CD4-positive, alpha-beta T cell treated with Interleukin-6 at 100 ng/mL for 8 hours (primary cell): ENCODE results near the gene GAREM2.

ENCODE experiments used
- DNase-seq: peaks from one replicate; pipeline ENCODE4 v3.0.0-alpha.2; 2020; ENCODE audit warnings: mixed read lengths, low spot score

GAREM2 gene

GRCh38 chr2:26237868-26238267 is 65.0 kb downstream of the GAREM2 start:
- no peak for DNase-seq

- no peak for DNase-seq
These were observed 65.5 kb downstream of the GAREM2 start for GRCh38 chr2:26238311-26238958.
